PC-3 (cell line): ENCODE measurements around the gene CASP8. TPM values are rescaled to one million over a fixed set of nuclear protein-coding genes. Genes with fewer than 3 reads are reported as not detected.

Experiments used
- ATAC-seq: fragments of 200-7000 bp; cut with Tn5 transposase; 2 replicates; pipeline ENCODE4 v1.9.1; 2020; ENCODE audit warnings: mild to moderate bottlenecking, moderate library complexity
- BruUV-seq: library from RNA; stranded (reverse); fragments of 400-500 nt; replicated peaks from 2 replicates; lab custom pipeline; 2021; lab: Mats Ljungman, UMichigan
- CTCF ChIA-PET: fragments of 300-600 bp; sonication (Branson Sonifier 250); formaldehyde crosslinking; loops from one replicate; lab custom pipeline; 2022; ENCODE audit warnings: antibody characterized with exemption; lab: Charles Lee
- POLR2A ChIA-PET: fragments of 300-600 bp; sonication (Branson Sonifier 250); formaldehyde crosslinking; loops from one replicate; lab custom pipeline; 2022; ENCODE audit warnings: antibody characterized with exemption; ENCODE audit not compliant: unreplicated experiment; lab: Charles Lee
- DNase-seq: peaks from one replicate; pipeline ENCODE4 v3.0.0-alpha.2; 2015
- H2AFZ ChIP-seq: fragments of 300-600 bp; sonication (generic); 2 replicates; pipeline ENCODE4 v1.6.0; 2016; ENCODE audit warnings: antibody characterized with exemption, low read length
- H3F3A ChIP-seq: fragments of 300-600 bp; sonication (generic); one replicate; pipeline ENCODE4 v1.6.0; 2017; ENCODE audit warnings: antibody characterized with exemption, low read length, control low read depth, mild to moderate bottlenecking; ENCODE audit not compliant: unreplicated experiment
- H3K27ac ChIP-seq: fragments of 300-600 bp; sonication (generic); 2 replicates; pipeline ENCODE4 v1.5.1; 2016; ENCODE audit warnings: mild to moderate bottlenecking, low read length
- H3K27me3 ChIP-seq: fragments of 300-600 bp; sonication (generic); 2 replicates; pipeline ENCODE4 v1.6.1; 2016; ENCODE audit warnings: low read length, mixed read lengths
- H3K36me3 ChIP-seq: fragments of 300-600 bp; sonication (generic); 2 replicates; pipeline ENCODE4 v1.6.1; 2016; ENCODE audit warnings: low read depth, mixed run types, low read length, mixed read lengths
- H3K4me1 ChIP-seq: fragments of 300-600 bp; sonication (generic); 2 replicates; pipeline ENCODE4 v1.5.1; 2016; ENCODE audit warnings: low read length; ENCODE audit not compliant: insufficient read depth
- H3K4me2 ChIP-seq: fragments of 300-600 bp; sonication (generic); 2 replicates; pipeline ENCODE4 v1.6.0; 2016; ENCODE audit warnings: low read length
- H3K4me3 ChIP-seq: fragments of 300-600 bp; sonication (generic); 2 replicates; pipeline ENCODE4 v1.5.1; 2016; ENCODE audit warnings: mild to moderate bottlenecking, low read length, mixed read lengths
- H3K79me2 ChIP-seq: fragments of 300-600 bp; sonication (generic); 2 replicates; pipeline ENCODE4 v1.6.1; 2017; ENCODE audit warnings: low read length, mixed read lengths
- H3K9ac ChIP-seq: fragments of 300-600 bp; sonication (generic); 2 replicates; pipeline ENCODE4 v1.6.0; 2016; ENCODE audit warnings: mild to moderate bottlenecking, low read length
- H3K9me2 ChIP-seq: fragments of 300-600 bp; sonication (generic); replicated peaks from 2 replicates; pipeline ENCODE4 v1.6.1; 2016; ENCODE audit warnings: mixed run types, low read length, mixed read lengths
- H3K9me3 ChIP-seq: fragments of 300-600 bp; sonication (generic); 2 replicates; pipeline ENCODE4 v1.6.1; 2016; ENCODE audit warnings: low read length, mixed read lengths
- H4K20me1 ChIP-seq: fragments of 300-600 bp; sonication (generic); 2 replicates; pipeline ENCODE4 v1.6.1; 2016; ENCODE audit warnings: low read length, mixed read lengths
- EZH2 ChIP-seq: fragments of 300-600 bp; sonication (generic); IDR thresholded peaks from one replicate; pipeline ENCODE4 v1.6.1; 2017; ENCODE audit warnings: antibody characterized with exemption, mild to moderate bottlenecking, low read length; ENCODE audit not compliant: unreplicated experiment
- EZH2phosphoT487 ChIP-seq: fragments of 300-600 bp; sonication (generic); IDR thresholded peaks from 2 replicates; pipeline ENCODE4 v1.6.1; 2018; ENCODE audit warnings: mild to moderate bottlenecking, antibody characterized with exemption, low read length, borderline replicate concordance
- intact Hi-C: fragments of 100-400 bp; cut with micrococcal nuclease; formaldehyde crosslinking; loops from 2 replicates; pipeline ENCODE4 v1.9.0; 2023
- total RNA-seq: library from RNA; depleted of rRNA; stranded (reverse); fragments of >200 nt; gene quantifications from 2 replicates; pipeline ENCODE4 v1.2.3, GENCODE V29; 2014
- TF ChIP-seq, protein P1 (sequence below): fragments of 300-600 bp; sonication (generic); conservative IDR thresholded peaks from 2 replicates; pipeline ENCODE4 v1.5.1; 2017; ENCODE audit warnings: antibody characterized with exemption, low read depth, mild to moderate bottlenecking, low read length

The CASP8 gene
- total RNA-seq, 1 experiment from 2014 or later, result 29.4 TPM

DNA sequence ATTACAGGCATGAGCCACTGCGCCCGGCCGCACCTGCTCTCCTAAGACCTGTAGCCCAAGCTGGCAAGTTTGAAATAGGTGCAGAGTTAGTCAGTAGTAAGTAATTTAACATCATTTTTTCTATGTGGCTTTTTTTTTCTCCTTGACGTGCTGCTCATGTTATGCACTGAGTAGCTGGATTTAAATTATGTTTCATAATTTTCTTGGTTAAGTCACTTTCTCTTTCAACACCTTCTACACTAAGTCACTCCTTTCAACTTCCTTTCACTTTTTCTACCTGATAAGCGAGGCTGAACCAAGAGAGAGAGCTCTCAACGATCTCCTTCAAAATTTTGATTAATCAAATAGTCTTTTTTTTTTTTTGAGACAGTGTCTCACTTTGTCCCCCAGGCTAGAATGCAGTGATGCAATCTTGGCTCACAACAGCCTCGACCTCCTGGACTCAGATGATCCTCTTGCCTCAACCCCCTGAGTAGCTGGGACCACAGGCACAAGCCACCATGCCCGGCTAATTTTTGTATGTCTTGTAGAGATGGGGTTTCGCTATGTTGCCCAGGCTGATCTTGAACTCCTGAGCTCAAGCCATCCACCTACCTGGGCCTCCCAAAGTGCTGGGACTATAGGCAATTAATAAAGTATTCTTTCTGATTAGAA is 13.1 kb downstream of the CASP8 start:
- H3K4me2 ChIP-seq, result no peak overlapping the region
- H3K4me1 ChIP-seq, result no peaks in the 10 kb centered on the region
- POLR2A ChIA-PET, result interaction anchor here (0.6 kb wide), 1 partner anchor 40 kb away, joined by 13 read pairs; no protein-coding TSS in a partner anchor
- H3K27ac ChIP-seq, result no peak overlapping the region
- H3K36me3 ChIP-seq, result peaks cover 33% of the 10 kb centered on the region
- CTCF ChIA-PET, result no interaction called here
- no TSS peak for BruUV-seq
- no peaks in the 10 kb centered on the region for H3K27me3 ChIP-seq
- DNase-seq, result no peak
- no peaks in the 10 kb centered on the region for H4K20me1 ChIP-seq
- no peak overlapping the region for H3K4me3 ChIP-seq
- no peaks in the 10 kb centered on the region for H3F3A ChIP-seq
- no peak overlapping the region for H3K9ac ChIP-seq
- no peaks in the 10 kb centered on the region for H3K9me3 ChIP-seq
- intact Hi-C loops, result no loop called here
- TF ChIP-seq EZH2phosphoT487, result no peak
- no peak for TF ChIP-seq EZH2
- TF ChIP-seq, protein P1, sequence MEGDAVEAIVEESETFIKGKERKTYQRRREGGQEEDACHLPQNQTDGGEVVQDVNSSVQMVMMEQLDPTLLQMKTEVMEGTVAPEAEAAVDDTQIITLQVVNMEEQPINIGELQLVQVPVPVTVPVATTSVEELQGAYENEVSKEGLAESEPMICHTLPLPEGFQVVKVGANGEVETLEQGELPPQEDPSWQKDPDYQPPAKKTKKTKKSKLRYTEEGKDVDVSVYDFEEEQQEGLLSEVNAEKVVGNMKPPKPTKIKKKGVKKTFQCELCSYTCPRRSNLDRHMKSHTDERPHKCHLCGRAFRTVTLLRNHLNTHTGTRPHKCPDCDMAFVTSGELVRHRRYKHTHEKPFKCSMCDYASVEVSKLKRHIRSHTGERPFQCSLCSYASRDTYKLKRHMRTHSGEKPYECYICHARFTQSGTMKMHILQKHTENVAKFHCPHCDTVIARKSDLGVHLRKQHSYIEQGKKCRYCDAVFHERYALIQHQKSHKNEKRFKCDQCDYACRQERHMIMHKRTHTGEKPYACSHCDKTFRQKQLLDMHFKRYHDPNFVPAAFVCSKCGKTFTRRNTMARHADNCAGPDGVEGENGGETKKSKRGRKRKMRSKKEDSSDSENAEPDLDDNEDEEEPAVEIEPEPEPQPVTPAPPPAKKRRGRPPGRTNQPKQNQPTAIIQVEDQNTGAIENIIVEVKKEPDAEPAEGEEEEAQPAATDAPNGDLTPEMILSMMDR, result no peak
- H3K79me2 ChIP-seq, result no peaks in the 10 kb centered on the region
- ATAC-seq, result no peak
- H2AFZ ChIP-seq, result no peak overlapping the region
- H3K9me2 ChIP-seq, result no peaks in the 10 kb centered on the region

DNA sequence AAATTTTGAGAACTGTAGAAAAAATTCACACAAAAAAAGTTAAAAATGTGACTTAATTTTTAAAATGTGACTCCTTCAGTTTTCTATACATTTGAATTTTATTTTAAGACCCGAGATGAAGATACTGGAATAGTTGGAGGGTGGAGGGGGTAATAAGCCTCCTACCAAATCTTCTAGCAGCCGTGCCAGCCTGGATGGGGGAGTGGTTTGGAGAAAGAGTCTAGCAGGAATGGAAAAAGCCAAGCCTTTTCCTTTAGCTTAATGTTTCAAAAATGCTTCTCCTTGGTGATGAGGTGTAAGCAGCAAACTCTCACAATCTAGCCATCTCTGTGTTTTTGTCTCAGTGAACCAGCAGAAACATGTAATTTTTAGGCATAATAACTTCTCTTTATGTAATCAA is 14.7 kb downstream of the CASP8 start:
- POLR2A ChIA-PET, result no interaction called here
- H3K4me2 ChIP-seq, result no peak overlapping the region
- H3K4me3 ChIP-seq, result no peak overlapping the region
- H3K4me1 ChIP-seq, result no peaks in the 10 kb centered on the region
- ATAC-seq, result no peak
- no peaks in the 10 kb centered on the region for H4K20me1 ChIP-seq
- no peak overlapping the region for H3K27ac ChIP-seq
- H2AFZ ChIP-seq, result no peak overlapping the region
- H3K9ac ChIP-seq, result no peak overlapping the region
- no peaks in the 10 kb centered on the region for H3K9me3 ChIP-seq
- CTCF ChIA-PET, result no interaction called here
- DNase-seq, result no peak
- no peaks in the 10 kb centered on the region for H3K79me2 ChIP-seq
- H3K36me3 ChIP-seq, result peaks cover 39% of the 10 kb centered on the region
- BruUV-seq, result no TSS peak
- intact Hi-C loops, result no loop called here
- TF ChIP-seq EZH2phosphoT487, result no peak
- no peak for TF ChIP-seq EZH2
- TF ChIP-seq, protein P1, result no peak
- no peaks in the 10 kb centered on the region for H3F3A ChIP-seq
- H3K9me2 ChIP-seq, result no peaks in the 10 kb centered on the region
- H3K27me3 ChIP-seq, result no peaks in the 10 kb centered on the region

DNA sequence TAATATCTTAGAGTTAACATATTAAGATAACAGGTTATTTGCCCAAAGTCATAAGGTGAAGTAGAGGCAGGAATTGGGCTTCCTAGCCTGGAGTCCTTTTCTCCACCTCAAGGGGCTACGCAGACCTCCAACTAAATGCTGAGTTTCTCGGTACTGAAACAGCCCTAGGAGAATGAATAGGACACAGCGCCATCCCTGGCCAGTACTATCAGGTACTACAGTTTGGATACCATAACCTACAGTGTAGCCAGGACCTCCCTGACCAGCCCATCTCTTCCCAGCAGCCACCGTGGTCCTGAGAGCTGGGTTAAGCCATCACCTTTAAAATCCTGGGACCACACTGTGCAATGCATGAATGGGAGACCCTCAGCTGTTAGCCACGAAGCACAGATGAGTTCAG is 15.7 kb downstream of the CASP8 start:
- no peak overlapping the region for H2AFZ ChIP-seq
- intact Hi-C loops, result no loop called here
- TF ChIP-seq EZH2 (no peak), EZH2phosphoT487 (no peak)
- TF ChIP-seq, protein P1, result 0 out of 2 replicates have a peak, but pooled peaks have one; percentile 28
- no peaks in the 10 kb centered on the region for H3K9me3 ChIP-seq
- H3K27ac ChIP-seq, result no peak overlapping the region
- no peaks in the 10 kb centered on the region for H3K79me2 ChIP-seq
- DNase-seq (no peak), ATAC-seq (no peak)
- H3K4me1 ChIP-seq, result no peaks in the 10 kb centered on the region
- no peaks in the 10 kb centered on the region for H4K20me1 ChIP-seq
- peaks cover 37% of the 10 kb centered on the region for H3K36me3 ChIP-seq
- no peaks in the 10 kb centered on the region for H3K9me2 ChIP-seq
- CTCF ChIA-PET, result no interaction called here
- no peak overlapping the region for H3K4me2 ChIP-seq
- no peaks in the 10 kb centered on the region for H3K27me3 ChIP-seq
- no TSS peak for BruUV-seq
- H3K4me3 ChIP-seq, result no peak overlapping the region
- no peaks in the 10 kb centered on the region for H3F3A ChIP-seq
- H3K9ac ChIP-seq, result no peak overlapping the region
- POLR2A ChIA-PET, result no interaction called here
